Stimulated activated CD4-positive, alpha-beta T cell treated with anti-CD3 and anti-CD28 coated beads, Interleukin-4, amount 100 ng/mL, for 1 hour (primary cell): ENCODE measurements around the gene TP53TG3F.
"Not testable (repeated sequence)": the region's sequence is repeated elsewhere in the genome, so short reads cannot be mapped to it uniquely, and the experiment has no call there.

Experiments used
- DNase-seq: peaks from one replicate; pipeline ENCODE4 v3.0.0-alpha.2; 2020

TP53TG3F gene

GRCh38 chr16:33459312-33459711, at the start of gene TP53TG3F:
Gene TP53TG3F (plus strand): TSS chr16:33459612. CDS start chr16:33459680, 68 bp downstream.
- not testable (repeated sequence) for DNase-seq

GRCh38 chr16:33491611-33492010, 32.2 kb downstream of the TP53TG3F start:
- DNase-seq = not testable (repeated sequence)

- DNase-seq = not testable (repeated sequence)
Observed at GRCh38 chr16:33507231-33507630, 47.8 kb downstream of the TP53TG3F start.

- not testable (repeated sequence) for DNase-seq
Observed at GRCh38 chr16:33509070-33509469, 49.7 kb downstream of the TP53TG3F start.

GRCh38 chr16:33509906-33510305, 50.5 kb downstream of the TP53TG3F start:
- not testable (repeated sequence) for DNase-seq
